HG03460 (cell line): ENCODE results near the gene VAV3.
"Not testable (repeated sequence)": the region's sequence is repeated elsewhere in the genome, so short reads cannot be mapped to it uniquely, and the experiment has no call there.

Experiments used
- ATAC-seq: cut with Tn5 transposase; IDR thresholded peaks from one replicate; pipeline ENCODE4 v1.9.1; 2021; ENCODE audit not compliant: unreplicated experiment

The VAV3 gene

GRCh38 chr1:107762751-107763390 lies 202.1 kb downstream of the VAV3 start:
- no peak for ATAC-seq

DNA sequence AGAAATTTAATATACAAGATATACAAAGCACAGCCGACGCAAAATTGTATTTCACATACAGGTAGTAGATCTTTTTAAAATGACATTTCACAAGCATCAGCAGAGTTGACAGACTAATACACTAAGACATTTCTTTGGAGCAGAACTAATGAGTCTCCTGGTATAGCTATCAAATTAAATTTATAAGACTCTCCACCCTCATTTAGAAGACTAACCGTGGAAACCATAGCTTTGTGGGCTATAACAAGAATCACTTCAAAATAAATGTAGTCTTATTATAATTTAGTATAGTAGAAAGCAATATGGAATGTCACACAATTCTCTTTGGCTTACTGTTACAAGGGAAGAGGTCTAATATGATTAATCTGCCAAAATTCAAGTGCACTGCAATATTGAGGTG lies 204.9 kb downstream of the VAV3 start:
- no peak for ATAC-seq

DNA sequence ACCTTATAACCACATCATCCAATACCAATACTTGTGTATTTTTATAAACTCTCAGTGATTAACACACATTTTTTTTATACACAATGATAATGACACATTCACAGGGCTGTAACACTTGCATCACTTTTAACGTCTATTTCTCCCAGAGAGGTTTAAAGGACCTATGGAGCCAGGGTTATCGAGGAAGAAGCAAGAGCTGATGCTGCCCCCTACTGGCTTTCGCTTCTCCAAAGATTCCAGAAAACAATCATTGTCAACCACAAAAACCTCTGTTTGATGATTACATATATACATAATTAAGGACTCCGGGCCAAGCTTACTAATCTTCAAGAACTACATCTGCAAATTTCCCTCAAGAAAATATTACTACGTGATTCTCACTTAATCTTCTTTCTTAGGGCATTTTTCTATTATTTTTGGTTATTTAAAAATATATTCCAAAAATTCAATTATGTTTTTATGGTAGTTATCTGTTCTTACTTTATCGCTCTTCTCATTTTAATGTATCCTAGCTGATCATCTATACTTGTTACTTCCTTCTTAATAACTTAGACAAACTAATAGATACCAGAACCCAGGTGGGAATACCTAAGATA lies 214.5 kb downstream of the VAV3 start:
- no peak for ATAC-seq

GRCh38 chr1:107748531-107748930 lies 216.4 kb downstream of the VAV3 start:
- no peak for ATAC-seq

DNA sequence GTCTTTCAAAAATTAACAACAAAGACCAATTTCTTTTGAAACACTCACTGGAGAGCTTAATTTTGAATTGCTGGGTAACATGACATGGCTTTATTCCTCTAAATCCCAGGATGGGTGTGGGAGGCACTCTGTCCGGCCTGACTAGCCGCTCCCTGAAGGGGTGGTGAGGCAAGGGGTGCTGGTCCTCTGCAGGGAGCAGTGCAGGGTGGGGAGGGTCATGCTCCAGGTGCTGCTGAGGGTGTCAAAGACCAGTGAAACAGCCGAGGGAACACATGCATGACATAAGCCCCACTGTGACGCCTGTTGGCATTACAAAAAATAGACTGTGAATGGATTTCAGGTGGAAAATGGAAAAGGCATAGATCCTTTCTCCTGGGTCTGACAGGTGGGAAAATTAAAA lies 223.7 kb downstream of the VAV3 start:
- no peak for ATAC-seq

DNA sequence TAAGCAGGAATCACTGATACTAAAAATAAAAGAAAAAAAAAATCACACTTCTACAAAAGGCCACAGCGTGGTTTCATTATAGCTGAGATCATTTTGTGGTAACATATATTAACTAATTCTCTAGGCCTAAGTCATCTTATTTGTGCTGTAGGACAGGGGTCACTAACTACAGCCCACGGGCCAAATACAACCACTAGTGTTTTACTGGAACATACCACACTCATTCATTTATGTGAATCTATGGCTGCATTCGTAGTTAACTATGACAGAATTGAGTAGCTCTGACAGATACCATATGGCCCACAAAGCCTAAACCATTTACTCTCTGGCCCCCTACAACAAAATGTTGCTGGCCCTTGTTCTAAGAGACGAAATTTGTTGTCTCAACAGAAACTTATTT lies 224.4 kb downstream of the VAV3 start:
- no peak for ATAC-seq

GRCh38 chr1:107739651-107740050 lies 225.3 kb downstream of the VAV3 start:
- no peak for ATAC-seq

- no peak for ATAC-seq
Observed at GRCh38 chr1:107739201-107739600, 225.8 kb downstream of the VAV3 start.

- ATAC-seq, result not testable (repeated sequence)
Observed at GRCh38 chr1:107733401-107733800, 231.6 kb downstream of the VAV3 start.

- ATAC-seq, result no peak
Observed at GRCh38 chr1:107727866-107728265, 237.1 kb downstream of the VAV3 start.

DNA sequence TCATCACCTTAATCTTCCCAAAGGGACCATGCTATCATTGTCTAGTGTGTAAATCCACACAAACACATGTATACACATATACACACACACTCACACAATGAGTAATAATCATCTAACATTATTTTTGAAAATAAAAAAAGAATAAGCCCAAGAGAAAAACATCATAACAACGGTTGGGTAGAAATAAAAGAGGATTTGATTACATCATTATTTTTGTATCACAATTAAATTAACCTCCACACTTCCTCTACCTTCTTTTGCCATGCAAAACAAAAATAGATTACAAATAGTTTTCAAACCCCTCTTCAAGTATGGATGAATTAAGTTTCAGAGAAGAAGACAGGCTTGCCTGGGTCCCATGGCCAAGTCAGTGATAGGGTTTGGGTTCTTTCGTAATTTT lies 238.1 kb downstream of the VAV3 start:
- no peak for ATAC-seq

DNA sequence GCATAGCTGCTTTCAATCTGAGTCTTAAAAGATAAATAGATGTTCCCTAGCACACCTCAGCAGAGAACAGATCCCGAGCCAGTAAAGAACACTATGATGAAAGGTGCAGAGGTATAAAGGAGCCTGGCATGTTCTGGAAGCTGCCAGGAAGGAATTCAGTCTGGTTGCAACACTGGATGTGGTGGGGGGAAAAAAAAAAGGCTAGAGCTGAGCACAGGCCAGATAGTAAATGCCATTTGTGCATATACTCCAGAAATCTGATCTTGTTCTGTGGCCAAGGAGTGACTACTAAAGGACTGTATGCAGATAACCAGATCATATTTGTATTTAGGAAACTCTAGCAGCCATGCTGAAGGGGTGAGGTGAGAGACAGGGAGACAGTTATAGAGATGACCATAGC lies 240.3 kb downstream of the VAV3 start:
- ATAC-seq, result no peak

DNA sequence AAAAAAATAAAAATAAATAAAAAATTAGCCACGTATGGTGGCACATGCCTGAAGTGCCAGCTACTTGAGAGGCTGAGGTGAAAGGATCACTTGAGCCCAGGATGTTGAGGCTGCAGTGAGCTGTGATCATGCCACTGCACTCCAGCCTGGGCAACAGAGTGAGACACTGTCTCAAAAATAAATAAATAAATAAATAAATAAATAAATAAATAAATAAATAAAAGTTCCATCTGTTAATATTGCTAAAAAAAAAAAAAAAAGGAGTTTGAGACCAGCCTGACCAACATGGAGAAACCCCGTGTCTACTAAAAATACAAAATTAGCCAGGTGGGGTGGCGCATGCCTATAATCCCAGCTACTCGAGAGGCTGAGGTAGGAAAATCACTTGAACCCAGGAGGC lies 244.8 kb downstream of the VAV3 start:
- ATAC-seq, result not testable (repeated sequence)

DNA sequence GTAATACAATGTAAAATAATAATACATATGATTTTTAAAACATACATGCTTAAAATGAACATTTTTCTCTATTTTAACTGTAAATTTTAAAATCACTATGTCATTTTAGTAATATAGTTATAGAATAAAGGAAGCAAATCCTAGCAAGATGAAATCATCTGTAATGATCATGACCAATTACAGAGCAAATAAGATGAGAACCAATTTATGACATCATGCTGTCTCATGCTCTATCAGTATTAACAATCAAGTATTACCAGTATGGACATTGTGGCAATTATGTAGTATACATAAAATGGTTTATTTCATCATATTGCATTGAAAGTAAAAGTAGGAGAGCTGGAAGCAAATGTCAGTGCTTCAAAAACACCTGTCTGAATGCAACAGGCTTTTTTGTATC lies 255.0 kb downstream of the VAV3 start:
- no peak for ATAC-seq

- no peak for ATAC-seq
Observed at GRCh38 chr1:107707111-107707510, 257.9 kb downstream of the VAV3 start.

DNA sequence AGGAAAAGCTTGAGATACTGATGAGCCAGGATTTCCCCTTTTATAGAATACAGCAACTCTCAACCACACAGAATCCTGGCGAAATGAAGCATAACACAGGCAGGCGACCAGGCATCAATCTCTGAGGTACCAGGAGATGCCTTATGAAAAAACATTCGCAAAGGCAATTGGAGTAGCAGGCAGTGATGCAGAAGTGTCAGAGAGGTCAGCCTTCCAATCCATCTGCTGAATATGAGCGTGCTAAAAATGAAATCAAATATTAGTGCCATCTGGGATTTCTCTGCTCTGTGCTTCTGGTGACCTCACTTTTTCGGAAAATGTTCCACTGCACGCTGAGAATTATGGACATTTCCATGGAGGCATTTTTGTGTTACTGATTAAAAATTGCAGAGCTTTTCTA lies 258.8 kb downstream of the VAV3 start:
- ATAC-seq, result no peak

GRCh38 chr1:107704911-107705310 lies 260.1 kb downstream of the VAV3 start:
- ATAC-seq, result no peak

GRCh38 chr1:107702946-107703571 lies 261.9 kb downstream of the VAV3 start:
- no peak for ATAC-seq

DNA sequence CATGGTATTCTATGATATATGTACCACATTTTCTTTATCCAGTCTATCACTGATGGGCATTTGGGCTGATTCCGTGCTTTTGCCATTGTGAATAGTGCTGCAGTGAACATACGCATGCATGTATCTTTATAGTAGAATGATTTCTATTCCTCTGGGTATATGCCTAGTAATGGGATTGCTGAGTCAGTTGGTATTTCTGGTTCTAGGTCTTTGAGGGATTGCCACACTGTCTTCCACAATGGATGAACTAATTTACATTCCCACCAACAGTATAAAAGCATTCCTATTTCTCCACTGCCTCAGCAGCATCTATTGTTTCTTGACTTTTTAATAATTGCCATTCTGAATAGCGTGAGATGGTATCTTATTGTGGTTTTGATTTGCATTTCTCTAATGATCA lies 264.3 kb downstream of the VAV3 start:
- ATAC-seq, result not testable (repeated sequence)

GRCh38 chr1:107698161-107698560 lies 266.8 kb downstream of the VAV3 start:
- ATAC-seq, result no peak

DNA sequence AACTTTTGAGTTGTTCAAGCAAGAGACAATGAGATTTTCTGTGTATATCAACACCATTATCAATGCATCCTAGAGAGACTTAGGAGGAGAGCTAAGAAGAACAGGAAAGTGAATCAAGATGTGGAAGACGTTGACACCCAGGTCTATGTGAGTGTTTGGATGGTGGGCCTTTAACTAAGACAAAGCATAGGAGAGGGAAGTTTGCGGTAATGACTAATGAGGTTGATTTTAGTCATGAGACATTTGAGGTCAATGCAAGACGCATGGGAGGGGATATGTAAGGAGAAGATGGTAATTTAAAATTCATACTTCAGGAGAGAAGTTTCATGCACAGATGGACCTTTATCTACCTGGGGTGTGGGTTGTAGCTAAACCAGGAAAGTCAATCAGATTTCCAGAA lies 269.6 kb downstream of the VAV3 start:
- ATAC-seq, result no peak

- ATAC-seq, result no peak
Observed at GRCh38 chr1:107692580-107693345, 272.2 kb downstream of the VAV3 start.
